ENCODE results near the gene GSTM4. TPM values are rescaled to one million over a fixed set of nuclear protein-coding genes. Genes with fewer than 3 reads are reported as not detected.

The GSTM4 gene
- total RNA-seq, 4 donors from 2014 or later, result 33.1 to 43.1 (median 39.1) TPM

GRCh38 chr1:109618661-109619575, 37.0 kb upstream of the GSTM4 start:
- 44% methylated on average over 9 of the region's 9 CpGs for WGBS
- no peaks in the 10 kb centered on the region for H3K27me3 ChIP-seq
- H3K36me3 ChIP-seq, result no peaks in the 10 kb centered on the region
- intact Hi-C loops (cut with DNase I), result no loop called here
- peak overlapping the region; percentile 58 to 72 (median 64) for H3K4me3 ChIP-seq
- H3K4me1 ChIP-seq, result peaks cover 26 to 50% (median 49%) of the 10 kb centered on the region in 4 donors
- H3K27ac ChIP-seq (replicated peaks in 1 of 4), result peak overlapping the region in 3 of 4 donors; percentile 75 to 82 (median 77)
- H3K9me3 ChIP-seq, result no peaks in the 10 kb centered on the region
- no peak for TF ChIP-seq CTCF (IDR thresholded peaks at IDR 0.05)
- no peak for TF ChIP-seq POLR2AphosphoS5 (IDR thresholded peaks at IDR 0.05)
- no peak for TF ChIP-seq EP300 (IDR thresholded peaks at IDR 0.05)
- no peak for TF ChIP-seq POLR2A (IDR thresholded peaks at IDR 0.05; ENCODE audit: low read depth)
- no peak for DNase-seq (ENCODE audit: extremely low spot score)

DNA sequence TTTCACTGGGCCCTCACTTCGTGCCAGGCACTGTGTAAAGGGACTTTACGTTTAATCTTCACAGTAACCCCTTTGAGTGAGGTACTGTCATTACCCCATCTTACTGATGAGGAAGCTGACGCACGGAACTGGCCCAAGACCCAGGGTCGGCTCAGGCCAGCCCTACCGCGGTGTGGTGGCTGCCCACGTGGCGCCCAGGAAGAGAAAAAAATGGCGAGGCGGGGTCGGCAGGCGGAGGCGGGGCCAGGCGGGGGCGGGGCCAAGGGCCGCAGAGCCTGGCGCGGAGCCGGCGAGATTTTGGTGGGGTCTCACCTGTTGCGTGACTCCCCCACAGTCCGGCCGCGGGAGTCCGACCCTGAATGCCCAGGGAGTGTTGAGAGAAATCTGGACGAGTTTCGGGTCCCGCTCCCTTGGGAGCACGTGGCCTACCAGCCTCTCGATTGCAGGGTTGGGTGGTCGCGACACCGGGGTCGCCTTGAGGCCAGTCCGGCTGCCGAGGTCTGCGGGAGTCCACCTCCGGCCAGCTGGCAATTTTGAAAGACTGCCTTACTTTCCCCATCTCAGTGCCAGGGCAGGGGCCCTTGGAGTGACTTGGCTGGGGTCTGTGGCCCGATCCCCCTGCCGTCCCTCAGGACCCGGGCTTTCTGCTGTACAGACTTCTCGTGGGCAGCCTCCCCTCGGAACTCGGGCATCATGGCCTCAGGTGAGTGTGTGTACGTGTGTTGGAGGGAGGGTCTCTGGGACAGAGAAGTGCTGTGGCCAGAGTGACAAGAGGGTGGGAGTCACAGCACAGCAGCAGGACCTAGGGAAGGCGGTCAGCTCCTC, 36.1 kb upstream of the GSTM4 start, which contains the start of the genes AMPD2 and GNAT2:
AMPD2 (plus strand) TSS at position 262 of the 825 bp plus-strand sequence. CDS start 1,339 bp downstream, outside the sequence.
GNAT2 (minus strand) TSS at position 41 of the 825 bp plus-strand sequence. CDS start 6,746 bp downstream, outside the sequence.
- H3K27me3 ChIP-seq, result no peaks in the 10 kb centered on the region
- no peak for DNase-seq (ENCODE audit: extremely low spot score)
- H3K36me3 ChIP-seq, result no peaks in the 10 kb centered on the region
- H3K4me1 ChIP-seq, result peaks cover 34 to 59% (median 57%) of the 10 kb centered on the region in 4 donors
- peak; percentile 50 to 71 for TF ChIP-seq POLR2AphosphoS5 (IDR thresholded peaks at IDR 0.05)
- TF ChIP-seq CTCF (IDR thresholded peaks at IDR 0.05), result no peak
- peak within 1 kb of the TSS; percentile 58 to 72 (median 64) for H3K4me3 ChIP-seq
- 20% methylated on average over 1 of the region's 47 CpGs for WGBS
- H3K27ac ChIP-seq (replicated peaks in 1 of 4), result peak within 1 kb of the TSS; percentile 75 to 86 (median 80)
- intact Hi-C loops (cut with DNase I), result loop anchor here (2.0 kb wide), 1 partner anchor 71 kb away; the partner anchor contains the start of gene GNAI3
- H3K9me3 ChIP-seq, result no peaks in the 10 kb centered on the region

GRCh38 chr1:109620401-109620791, 35.5 kb upstream of the GSTM4 start:
- peaks cover 34 to 64% (median 63%) of the 10 kb centered on the region in 4 donors for H3K4me1 ChIP-seq
- no peaks in the 10 kb centered on the region for H3K27me3 ChIP-seq
- no peak for DNase-seq (ENCODE audit: extremely low spot score)
- TF ChIP-seq CTCF (IDR thresholded peaks at IDR 0.05), result no peak
- TF ChIP-seq POLR2AphosphoS5 (IDR thresholded peaks at IDR 0.05), result no peak
- no peak for TF ChIP-seq POLR2A (IDR thresholded peaks at IDR 0.05; ENCODE audit: low read depth)
- TF ChIP-seq EP300 (IDR thresholded peaks at IDR 0.05), result no peak
- intact Hi-C loops (cut with DNase I), result loop anchor here (2.0 kb wide), 1 partner anchor 72 kb away; the partner anchor contains the start of gene GNAI3
- no peaks in the 10 kb centered on the region for H3K36me3 ChIP-seq
- no peaks in the 10 kb centered on the region for H3K9me3 ChIP-seq
- 0% methylated on average over 6 of the region's 9 CpGs for WGBS
- H3K27ac ChIP-seq (replicated peaks in 1 of 4), result peak overlapping the region; percentile 75 to 86 (median 80)
- peak overlapping the region; percentile 58 to 72 (median 64) for H3K4me3 ChIP-seq

- H3K9me3 ChIP-seq, result no peaks in the 10 kb centered on the region
- peaks cover 34 to 67% (median 64%) of the 10 kb centered on the region in 4 donors for H3K4me1 ChIP-seq
- H3K4me3 ChIP-seq, result peak overlapping the region; percentile 58 to 72 (median 64)
- intact Hi-C loops (cut with DNase I), result loop anchor here (2.0 kb wide), 1 partner anchor 72 kb away; the partner anchor contains the start of gene GNAI3
- H3K27me3 ChIP-seq, result no peaks in the 10 kb centered on the region
- peak; percentile 98 for DNase-seq (ENCODE audit: extremely low spot score)
- peak overlapping the region; percentile 75 to 86 (median 80) for H3K27ac ChIP-seq (replicated peaks in 1 of 4)
- WGBS, result no CpG with 5 or more reads among the region's 18 CpGs
- H3K36me3 ChIP-seq, result peaks cover 0 to 2% (median 0%) of the 10 kb centered on the region in 4 donors
- TF ChIP-seq POLR2A (IDR thresholded peaks at IDR 0.05; ENCODE audit: low read depth) (no peak), CTCF (IDR thresholded peaks at IDR 0.05) (no peak), POLR2AphosphoS5 (IDR thresholded peaks at IDR 0.05) (peak; percentile 57 to 72), EP300 (IDR thresholded peaks at IDR 0.05) (no peak)
Observed at GRCh38 chr1:109620841-109621286, 35.0 kb upstream of the GSTM4 start.
